Heart left ventricle (tissue), 13 donors: Measurements from ENCODE around the gene MLXIP.

ENCODE experiments used
- CTCF ChIP-seq, 12 donors: fragments of 200-600 bp; sonication (generic) in 4 of 12; IDR thresholded peaks; one replicate each; pipeline versions ENCODE4 v1.5.0 to v1.8.0; 2018 to 2022; ENCODE audit warnings: antibody characterized with exemption in 12 of 12, mild to moderate bottlenecking in 5 of 12
- POLR2A ChIP-seq, 2 donors: fragments of 450-650 bp; IDR thresholded peaks; one replicate each; pipeline ENCODE4 v1.6.1; 2017; ENCODE audit warnings: antibody characterized with exemption in 2 of 2, mild to moderate bottlenecking in 2 of 2, moderate library complexity in 2 of 2
- donor health status: ischemic (EF 13 %, LVEDD 7.1; RV severe dilation, severe dysfunction).
- donor health status: DM: no; HTN: yes; CAD: no.
- donor health status: DM: no; HTN: no; CAD: no.
- donor health status: ischemic (EF 25% LVEDD 6.9; RV normal size, moderate dysfunction).
- donor health status: ischemic (EF 25% LVEDD 5.7; RV mildly dilated, moderate dysfunction).
- donor health status: ischemic (EF 35%, LVEDD 5.7; RV mildly dilated, moderate dysfunction).
- donor health status: nonischemic (EF 11% LVEDD 7.7; RV severe dilation, severe dysfunction).
- donor health status: DM: yes; HTN: yes; CAD: no.
- donor health status: PGD.
- donor health status: ischemic (EF 29% LVEDD 5.4; RV normal size, mild dysfunction).
- donor health status: nonischemic (EF 23%, LVEDD 6.1; RV moderate dilation, normal function).

- TF ChIP-seq CTCF (IDR thresholded peaks at IDR 0.05) = no peak
- no peak for TF ChIP-seq POLR2A (IDR thresholded peaks at IDR 0.05)
These were observed 89.9 kb downstream of the MLXIP start for GRCh38 chr12:122168492-122168891.
